Fibroblast of lung (primary cell): Measurements from ENCODE around the gene BTBD17.

Source experiments
- CTCF ChIP-seq, 2 donors: IDR thresholded peaks in 1 of 2; conservative IDR thresholded peaks in 1 of 2; 1 replicate in 1 of 2; 2 replicates in 1 of 2; pipeline ENCODE4 v1.5.1; 2011 to 2012; ENCODE audit warnings: low read length in 2 of 2, control low read depth in 1 of 2, inconsistent platforms in 1 of 2, low read depth in 1 of 2, mild to moderate bottlenecking in 1 of 2
- EZH2 ChIP-seq: IDR thresholded peaks from 2 replicates; pipeline ENCODE4 v1.5.1; 2012; ENCODE audit warnings: low read length, control low read depth, mild to moderate bottlenecking; ENCODE audit errors: missing control alignments

- TF ChIP-seq CTCF (conservative IDR thresholded peaks at IDR 0.05 in 1 of 2, IDR thresholded peaks at IDR 0.05 in 1 of 2; ENCODE audit: low read depth in 1 of 2, low read length in 2 of 2) (no peak), EZH2 (no peak)
These were observed 11.2 kb downstream of the BTBD17 start for GRCh38 chr17:74350486-74350885.
